HEK293 (cell line): ENCODE measurements around the gene CNNM1.

Experiments
- CTCF ChIA-PET: fragments of 350-600 bp; formaldehyde crosslinking; extraction: SDS; loops from one replicate; lab custom pipeline; 2021; ENCODE audit warnings: antibody characterized with exemption; lab: Yijun Ruan, JAX
- POLR2A ChIA-PET: fragments of 300-600 bp; formaldehyde crosslinking; extraction: SDS; loops from one replicate; lab custom pipeline; 2020; ENCODE audit warnings: antibody characterized with exemption, inconsistent platforms; lab: Yijun Ruan, JAX
- H3K27ac ChIP-seq: fragments of 200-500 bp; sonication (Bioruptor generic); 2 replicates; pipeline ENCODE4 v1.5.1; 2014; ENCODE audit warnings: low read depth, low read length, control low read depth, inconsistent platforms; ENCODE audit errors: extremely low read depth
- H3K36me3 ChIP-seq, 2 experiments: fragments of 200-500 bp in 1 of 2; sonication (Bioruptor generic) in 1 of 2; 1 replicate in 1 of 2; 2 replicates in 1 of 2; pipeline ENCODE4 v1.5.1; 2014 to 2017; ENCODE audit warnings: inconsistent platforms in 2 of 2, low read length in 2 of 2; ENCODE audit not compliant: control insufficient read depth in 2 of 2, insufficient read depth in 1 of 2
- H3K4me1 ChIP-seq: fragments of 200-500 bp; sonication (Bioruptor generic); 2 replicates; pipeline ENCODE4 v1.5.1; 2014; ENCODE audit warnings: mild to moderate bottlenecking, low read length, inconsistent platforms; ENCODE audit not compliant: control insufficient read depth, insufficient read depth
- H3K4me3 ChIP-seq: 2 replicates; pipeline ENCODE4 v1.5.1; 2011; ENCODE audit warnings: low read depth, mild to moderate bottlenecking, control low read depth, low read length, moderate library complexity
- H3K9me3 ChIP-seq: fragments of 200-500 bp; sonication (Bioruptor generic); 2 replicates; pipeline ENCODE4 v1.5.1; 2014; ENCODE audit warnings: low read depth, low read length, inconsistent platforms; ENCODE audit not compliant: control insufficient read depth, insufficient read depth
- GFI1B ChIP-seq: fragments of 450-650 bp; formaldehyde crosslinking; IDR thresholded peaks from 2 replicates; pipeline ENCODE4 v1.5.1; 2016; ENCODE audit warnings: missing biosample characterization, missing genetic modification characterization
- IKZF3 ChIP-seq: fragments of 450-650 bp; IDR thresholded peaks from 2 replicates; pipeline ENCODE4 v1.5.0; 2018; ENCODE audit warnings: missing biosample characterization, mild to moderate bottlenecking, missing genetic modification characterization, moderate library complexity
- KLF1 ChIP-seq: fragments of 450-650 bp; formaldehyde crosslinking; IDR thresholded peaks from 2 replicates; pipeline ENCODE4 v1.5.1; 2016; ENCODE audit warnings: missing biosample characterization, missing genetic modification characterization
- KLF10 ChIP-seq: fragments of 450-650 bp; IDR thresholded peaks from 2 replicates; pipeline ENCODE4 v1.5.1; 2018; ENCODE audit warnings: missing biosample characterization, mild to moderate bottlenecking, missing genetic modification characterization
- SP2 ChIP-seq: fragments of 450-650 bp; formaldehyde crosslinking; IDR thresholded peaks from 2 replicates; pipeline ENCODE4 v1.5.1; 2016; ENCODE audit warnings: missing biosample characterization, missing genetic modification characterization
- SP7 ChIP-seq: fragments of 450-650 bp; formaldehyde crosslinking; IDR thresholded peaks from 2 replicates; pipeline ENCODE4 v1.5.1; 2016; ENCODE audit warnings: missing biosample characterization, missing genetic modification characterization
- WT1 ChIP-seq: fragments of 450-650 bp; formaldehyde crosslinking; IDR thresholded peaks from 2 replicates; pipeline ENCODE4 v1.5.1; 2016; ENCODE audit warnings: missing biosample characterization, missing genetic modification characterization
- ZBTB17 ChIP-seq: fragments of 450-650 bp; formaldehyde crosslinking; IDR thresholded peaks from 2 replicates; pipeline ENCODE4 v1.5.1; 2016; ENCODE audit warnings: missing biosample characterization, missing genetic modification characterization
- ZBTB20 ChIP-seq: fragments of 450-650 bp; formaldehyde crosslinking; IDR thresholded peaks from 2 replicates; pipeline ENCODE4 v1.5.1; 2016; ENCODE audit warnings: missing biosample characterization, missing genetic modification characterization
- ZFP3 ChIP-seq: fragments of 450-650 bp; formaldehyde crosslinking; IDR thresholded peaks from 2 replicates; pipeline ENCODE4 v1.5.1; 2016; ENCODE audit warnings: low read depth, missing biosample characterization, missing genetic modification characterization
- ZNF133 ChIP-seq: fragments of 450-650 bp; formaldehyde crosslinking; IDR thresholded peaks from 2 replicates; pipeline ENCODE4 v1.5.1; 2016; ENCODE audit warnings: missing biosample characterization, missing genetic modification characterization
- ZNF184 ChIP-seq: fragments of 450-650 bp; IDR thresholded peaks from 2 replicates; pipeline ENCODE4 v1.5.1; 2018; ENCODE audit warnings: missing biosample characterization, mild to moderate bottlenecking, missing genetic modification characterization
- ZNF2 ChIP-seq: fragments of 450-650 bp; formaldehyde crosslinking; IDR thresholded peaks from 2 replicates; pipeline ENCODE4 v1.5.1; 2016; ENCODE audit warnings: missing biosample characterization, missing genetic modification characterization
- ZNF23 ChIP-seq: fragments of 450-650 bp; formaldehyde crosslinking; IDR thresholded peaks from 2 replicates; pipeline ENCODE4 v1.5.1; 2016; ENCODE audit warnings: missing biosample characterization, missing genetic modification characterization, borderline replicate concordance
- ZNF274 ChIP-seq, 2 experiments: fragments of 200-500 bp in 1 of 2; fragments of 450-650 bp in 1 of 2; sonication (Bioruptor generic) in 1 of 2; formaldehyde crosslinking in 1 of 2; IDR thresholded peaks; 2 replicates each; pipeline versions ENCODE4 v1.5.1 to v1.6.1; 2014 to 2016; ENCODE audit warnings: borderline replicate concordance in 1 of 2, inconsistent platforms in 1 of 2, low read length in 1 of 2, missing biosample characterization in 1 of 2, missing genetic modification characterization in 1 of 2
- ZNF324 ChIP-seq: fragments of 450-650 bp; formaldehyde crosslinking; IDR thresholded peaks from 2 replicates; pipeline ENCODE4 v1.5.1; 2016; ENCODE audit warnings: missing biosample characterization, missing genetic modification characterization
- ZNF529 ChIP-seq: fragments of 450-650 bp; formaldehyde crosslinking; IDR thresholded peaks from 2 replicates; pipeline ENCODE4 v1.5.1; 2017; ENCODE audit warnings: missing genetic modification characterization, missing biosample characterization; ENCODE audit not compliant: insufficient replicate concordance
- ZNF623 ChIP-seq: fragments of 450-650 bp; formaldehyde crosslinking; IDR thresholded peaks from 2 replicates; pipeline ENCODE4 v1.5.1; 2016; ENCODE audit warnings: missing biosample characterization, missing genetic modification characterization
- ZNF624 ChIP-seq: fragments of 450-650 bp; formaldehyde crosslinking; IDR thresholded peaks from 2 replicates; pipeline ENCODE4 v1.5.1; 2017; ENCODE audit warnings: missing biosample characterization, missing genetic modification characterization
- ZNF654 ChIP-seq: fragments of 450-650 bp; formaldehyde crosslinking; IDR thresholded peaks from 2 replicates; pipeline ENCODE4 v1.5.1; 2016; ENCODE audit warnings: low read depth, missing biosample characterization, missing genetic modification characterization
- ZNF701 ChIP-seq: fragments of 450-650 bp; formaldehyde crosslinking; IDR thresholded peaks from 2 replicates; pipeline ENCODE4 v1.5.1; 2016; ENCODE audit warnings: missing biosample characterization, missing genetic modification characterization
- ZNF76 ChIP-seq: fragments of 450-650 bp; formaldehyde crosslinking; IDR thresholded peaks from 2 replicates; pipeline ENCODE4; 2016; ENCODE audit warnings: low read depth, missing biosample characterization, missing genetic modification characterization, borderline replicate concordance
- ZNF776 ChIP-seq: fragments of 450-650 bp; formaldehyde crosslinking; IDR thresholded peaks from 2 replicates; pipeline ENCODE4 v1.5.0; 2017; ENCODE audit warnings: missing biosample characterization, missing genetic modification characterization, borderline replicate concordance
- TF ChIP-seq, protein P1 (sequence below): fragments of 450-650 bp; formaldehyde crosslinking; IDR thresholded peaks from 2 replicates; pipeline ENCODE4 v1.5.1; 2016; ENCODE audit warnings: missing biosample characterization, missing genetic modification characterization
- TF ChIP-seq, protein P2 (sequence below): fragments of 450-650 bp; formaldehyde crosslinking; IDR thresholded peaks from 2 replicates; pipeline ENCODE4 v1.5.1; 2016; ENCODE audit warnings: missing biosample characterization, missing genetic modification characterization
- TF ChIP-seq, protein P3 (sequence below): fragments of 450-650 bp; formaldehyde crosslinking; IDR thresholded peaks from 2 replicates; pipeline ENCODE4 v1.5.1; 2016; ENCODE audit warnings: missing biosample characterization, missing genetic modification characterization

Gene CNNM1

DNA sequence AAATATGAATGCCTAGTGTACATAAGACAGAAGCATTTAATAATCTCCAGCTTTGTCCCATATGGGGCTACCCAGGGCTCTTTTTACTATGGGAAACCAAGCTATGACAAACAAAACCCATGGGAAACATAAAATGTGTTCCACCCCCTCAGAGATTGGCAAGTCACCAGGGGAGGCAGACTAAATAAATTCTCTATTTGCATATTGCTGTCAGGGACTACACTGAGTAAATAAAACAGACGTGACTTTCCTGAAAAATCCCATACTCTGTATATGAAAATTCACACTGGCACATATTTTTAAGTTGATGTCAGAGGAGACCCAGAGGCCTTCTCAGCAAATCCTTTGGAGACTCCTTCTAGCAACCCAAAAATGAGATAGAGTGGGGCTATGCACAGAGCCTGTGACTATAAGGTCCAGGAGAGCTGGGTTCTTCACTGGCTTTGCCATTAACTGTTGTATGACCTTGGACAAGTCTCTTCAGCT, 49.5 kb upstream of the CNNM1 start (continued):
- no peak for TF ChIP-seq ZNF274 (IDR thresholded peaks at IDR 0.05; ENCODE audit: low read length)
- TF ChIP-seq ZNF274 (tag by site-specific recombination; IDR thresholded peaks at IDR 0.05; ENCODE audit: borderline replicate concordance) = no peak
- TF ChIP-seq ZNF776 (tag by site-specific recombination) = no peak
- peak; percentile 92 for TF ChIP-seq WT1 (tag by site-specific recombination)
- TF ChIP-seq ZNF184 (tag by site-specific recombination) = 0 out of 2 replicates have a peak, but pooled peaks have one; percentile 44
- no peak for TF ChIP-seq ZNF76 (tag by site-specific recombination)
- peak; percentile 13; the same call in 1 of the 2 replicates for TF ChIP-seq ZBTB20 (tag by site-specific recombination)
- TF ChIP-seq ZNF654 = no peak; the same call in 1 of the 2 replicates
- TF ChIP-seq, all 188 proteins: peak for 16

DNA sequence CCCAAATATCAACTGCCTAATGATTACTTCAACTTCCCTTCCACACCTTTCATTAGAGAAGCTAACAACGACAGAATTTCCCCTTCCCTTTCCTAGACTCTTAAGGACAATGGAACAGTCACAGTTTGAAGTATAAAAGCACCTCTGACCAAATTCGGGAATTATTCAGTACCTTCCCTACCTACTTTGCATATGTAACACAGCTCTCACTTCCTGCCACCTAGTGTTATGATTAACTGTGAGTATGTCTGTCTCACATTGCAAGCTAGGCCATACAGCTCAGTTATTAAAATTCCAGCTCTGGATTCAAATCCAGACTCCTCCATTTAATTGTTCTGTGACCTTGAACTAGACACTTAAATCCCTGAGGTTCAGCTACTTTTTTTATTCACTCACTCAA, 48.7 kb upstream of the CNNM1 start:
- Histone ChIP-seq H3K9me3 (no peaks in the 10 kb centered on the region; the same call in 1 of the 2 replicates), H3K4me1 (peaks cover 8% of the 10 kb centered on the region), H3K27ac (no peak overlapping the region), H3K36me3 (no peaks in the 10 kb centered on the region), H3K4me3 (no peak overlapping the region)
- TF ChIP-seq ZNF133 (no peak), ZNF623 (tag by site-specific recombination) (no peak), ZNF2 (tag by site-specific recombination) (no peak)
- TF ChIP-seq, protein P1, sequence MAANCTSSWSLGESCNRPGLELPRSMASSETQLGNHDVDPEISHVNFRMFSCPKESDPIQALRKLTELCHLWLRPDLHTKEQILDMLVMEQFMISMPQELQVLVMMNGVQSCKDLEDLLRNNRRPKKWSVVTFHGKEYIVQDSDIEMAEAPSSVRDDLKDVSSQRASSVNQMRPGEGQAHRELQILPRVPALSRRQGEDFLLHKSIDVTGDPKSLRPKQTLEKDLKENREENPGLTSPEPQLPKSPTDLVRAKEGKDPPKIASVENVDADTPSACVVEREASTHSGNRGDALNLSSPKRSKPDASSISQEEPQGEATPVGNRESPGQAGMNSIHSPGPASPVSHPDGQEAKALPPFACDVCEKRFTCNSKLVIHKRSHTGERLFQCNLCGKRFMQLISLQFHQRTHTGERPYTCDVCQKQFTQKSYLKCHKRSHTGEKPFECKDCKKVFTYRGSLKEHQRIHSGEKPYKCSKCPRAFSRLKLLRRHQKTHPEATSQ = no peak
- ChIA-PET POLR2A (no interaction called here), CTCF (interaction anchor here (0.8 to 1.2 kb wide), 4 partner anchors 9 to 813 kb away, joined by 3 to 6 read pairs (median 3); no protein-coding TSS in a partner anchor)

DNA sequence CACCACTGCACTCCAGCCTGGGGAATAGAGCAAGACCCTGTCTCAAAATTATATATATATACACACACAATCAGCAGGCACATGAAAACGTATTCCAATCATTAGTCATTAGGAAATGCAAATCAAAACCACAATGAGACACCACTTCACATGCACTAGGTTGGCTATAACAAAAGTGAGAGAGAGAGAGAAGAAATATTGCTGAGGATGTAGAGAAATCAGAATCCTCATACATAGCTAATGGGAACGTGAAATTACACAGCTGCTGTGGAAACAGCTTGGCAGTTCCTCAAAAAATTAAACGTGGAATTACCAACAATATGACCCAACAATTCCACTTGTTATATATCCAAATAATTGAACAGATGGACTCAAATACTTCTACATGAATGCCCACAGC, 43.3 kb upstream of the CNNM1 start:
- H3K9me3 ChIP-seq = no peaks in the 10 kb centered on the region; the same call in 1 of the 2 replicates
- no peaks in the 10 kb centered on the region for H3K36me3 ChIP-seq
- no peak for TF ChIP-seq KLF10
- no peak for TF ChIP-seq ZFP3
- no peak for TF ChIP-seq SP7
- POLR2A ChIA-PET = no interaction called here
- no peak overlapping the region for H3K27ac ChIP-seq
- H3K4me3 ChIP-seq = no peak overlapping the region
- no peaks in the 10 kb centered on the region for H3K4me1 ChIP-seq
- CTCF ChIA-PET = interaction anchor here (0.6 kb wide), 1 partner anchor 19 kb away, joined by 3 read pairs; no protein-coding TSS in a partner anchor

DNA sequence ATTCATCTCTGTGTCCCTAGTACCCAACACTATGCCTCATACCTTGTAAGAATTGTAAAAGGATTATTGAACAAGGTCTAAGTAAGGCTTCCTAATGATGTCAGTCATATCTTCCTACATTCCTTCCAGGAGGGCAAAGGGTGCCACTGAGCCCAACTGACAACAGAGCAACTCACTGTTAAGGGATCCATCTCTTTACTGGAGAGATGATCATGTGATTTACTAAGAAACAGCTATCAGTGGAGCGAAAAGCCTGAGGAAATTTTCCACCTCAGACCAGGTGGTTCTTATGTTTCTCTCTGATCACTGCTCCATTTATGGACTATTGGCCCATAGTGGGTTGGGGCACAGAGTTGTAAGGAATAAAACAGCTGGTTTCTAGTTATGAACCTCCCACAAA, 38.9 kb upstream of the CNNM1 start:
- CTCF ChIA-PET = interaction anchor here (1.1 kb wide), 1 partner anchor 10 kb away, joined by 3 read pairs; no protein-coding TSS in a partner anchor
- POLR2A ChIA-PET = no interaction called here
- Histone ChIP-seq H3K4me3 (no peak overlapping the region), H3K36me3 (no peaks in the 10 kb centered on the region), H3K4me1 (no peaks in the 10 kb centered on the region), H3K9me3 (no peaks in the 10 kb centered on the region), H3K27ac (no peak overlapping the region)
- TF ChIP-seq ZNF324 (no peak), ZNF23 (tag by site-specific recombination) (no peak), ZNF624 (tag by site-specific recombination) (no peak), ZNF529 (tag by site-specific recombination) (no peak), ZNF701 (tag by site-specific recombination) (no peak), IKZF3 (tag by site-specific recombination) (no peak), ZBTB17 (tag by site-specific recombination) (no peak), GFI1B (tag by site-specific recombination) (no peak), SP2 (tag by site-specific recombination) (no peak), KLF1 (tag by site-specific recombination) (no peak)
- TF ChIP-seq, protein P2, sequence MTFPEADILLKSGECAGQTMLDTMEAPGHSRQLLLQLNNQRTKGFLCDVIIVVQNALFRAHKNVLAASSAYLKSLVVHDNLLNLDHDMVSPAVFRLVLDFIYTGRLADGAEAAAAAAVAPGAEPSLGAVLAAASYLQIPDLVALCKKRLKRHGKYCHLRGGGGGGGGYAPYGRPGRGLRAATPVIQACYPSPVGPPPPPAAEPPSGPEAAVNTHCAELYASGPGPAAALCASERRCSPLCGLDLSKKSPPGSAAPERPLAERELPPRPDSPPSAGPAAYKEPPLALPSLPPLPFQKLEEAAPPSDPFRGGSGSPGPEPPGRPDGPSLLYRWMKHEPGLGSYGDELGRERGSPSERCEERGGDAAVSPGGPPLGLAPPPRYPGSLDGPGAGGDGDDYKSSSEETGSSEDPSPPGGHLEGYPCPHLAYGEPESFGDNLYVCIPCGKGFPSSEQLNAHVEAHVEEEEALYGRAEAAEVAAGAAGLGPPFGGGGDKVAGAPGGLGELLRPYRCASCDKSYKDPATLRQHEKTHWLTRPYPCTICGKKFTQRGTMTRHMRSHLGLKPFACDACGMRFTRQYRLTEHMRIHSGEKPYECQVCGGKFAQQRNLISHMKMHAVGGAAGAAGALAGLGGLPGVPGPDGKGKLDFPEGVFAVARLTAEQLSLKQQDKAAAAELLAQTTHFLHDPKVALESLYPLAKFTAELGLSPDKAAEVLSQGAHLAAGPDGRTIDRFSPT (tag by site-specific recombination) = no peak
- TF ChIP-seq, protein P3, sequence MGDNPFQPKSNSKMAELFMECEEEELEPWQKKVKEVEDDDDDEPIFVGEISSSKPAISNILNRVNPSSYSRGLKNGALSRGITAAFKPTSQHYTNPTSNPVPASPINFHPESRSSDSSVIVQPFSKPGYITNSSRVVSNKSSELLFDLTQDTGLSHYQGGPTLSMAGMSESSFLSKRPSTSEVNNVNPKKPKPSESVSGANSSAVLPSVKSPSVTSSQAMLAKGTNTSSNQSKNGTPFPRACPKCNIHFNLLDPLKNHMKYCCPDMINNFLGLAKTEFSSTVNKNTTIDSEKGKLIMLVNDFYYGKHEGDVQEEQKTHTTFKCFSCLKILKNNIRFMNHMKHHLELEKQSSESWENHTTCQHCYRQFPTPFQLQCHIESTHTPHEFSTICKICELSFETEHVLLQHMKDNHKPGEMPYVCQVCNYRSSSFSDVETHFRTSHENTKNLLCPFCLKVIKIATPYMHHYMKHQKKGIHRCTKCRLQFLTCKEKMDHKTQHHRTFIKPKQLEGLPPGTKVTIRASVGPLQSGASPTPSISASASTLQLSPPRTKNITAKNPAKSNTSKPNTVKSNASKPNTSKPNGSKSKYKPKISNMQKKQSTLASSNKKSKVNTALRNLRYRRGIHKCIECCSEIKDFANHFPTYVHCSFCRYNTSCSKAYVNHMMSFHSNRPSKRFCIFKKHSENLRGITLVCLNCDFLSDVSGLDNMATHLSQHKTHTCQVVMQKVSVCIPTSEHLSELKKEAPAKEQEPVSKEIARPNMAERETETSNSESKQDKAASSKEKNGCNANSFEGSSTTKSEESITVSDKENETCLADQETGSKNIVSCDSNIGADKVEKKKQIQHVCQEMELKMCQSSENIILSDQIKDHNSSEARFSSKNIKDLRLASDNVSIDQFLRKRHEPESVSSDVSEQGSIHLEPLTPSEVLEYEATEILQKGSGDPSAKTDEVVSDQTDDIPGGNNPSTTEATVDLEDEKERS (tag by site-specific recombination) = no peak
